ENCODE measurements around the gene HIPK1.
A peak's percentile ranks its signal among the peaks of the same experiment; 100 is the strongest.
"Not testable (repeated sequence)": the region's sequence is repeated elsewhere in the genome, so short reads cannot be mapped to it uniquely, and the experiment has no call there.

Gene HIPK1

DNA sequence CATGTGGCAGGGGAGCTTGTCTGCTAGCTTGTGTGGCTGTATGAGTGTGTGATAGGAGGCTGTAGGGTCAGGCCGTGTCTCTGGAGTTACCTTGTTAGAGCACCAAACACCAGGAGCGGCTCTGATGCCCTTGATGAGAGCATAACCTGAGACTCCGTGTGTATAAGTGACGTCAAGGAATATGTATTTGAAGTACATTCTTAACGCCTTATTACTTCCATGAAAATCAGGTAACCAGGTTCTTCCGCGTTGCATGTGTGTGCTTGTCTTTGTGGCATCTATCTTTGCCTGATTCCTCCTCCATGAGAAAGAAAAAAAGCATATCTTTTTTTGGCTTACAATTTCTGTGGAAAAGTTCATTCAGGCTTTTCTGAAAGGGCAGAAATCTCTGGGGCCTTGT, 54.7 kb downstream of the HIPK1 start:
- no peak for DNase-seq

DNA sequence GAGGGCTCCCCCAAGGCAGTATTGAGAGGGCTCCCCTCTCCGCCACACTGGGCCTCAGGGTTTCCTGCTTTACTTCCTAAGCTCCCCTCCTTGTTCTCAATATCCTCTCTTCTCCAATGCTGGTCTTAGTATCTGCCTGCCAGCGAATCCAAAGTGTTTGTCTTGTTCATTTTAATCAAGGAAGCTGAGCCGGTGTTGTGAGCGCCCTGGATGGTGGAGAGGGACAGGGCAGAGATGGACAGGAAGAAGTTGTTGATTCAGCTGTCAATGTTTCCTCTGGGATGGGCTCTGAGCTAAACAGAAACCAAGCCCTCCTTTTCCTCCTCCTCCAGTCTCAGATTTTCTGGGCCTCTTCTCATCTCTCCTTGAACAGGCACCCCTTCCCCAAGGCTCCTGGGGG, 55.6 kb downstream of the HIPK1 start:
- no peak for DNase-seq

DNA sequence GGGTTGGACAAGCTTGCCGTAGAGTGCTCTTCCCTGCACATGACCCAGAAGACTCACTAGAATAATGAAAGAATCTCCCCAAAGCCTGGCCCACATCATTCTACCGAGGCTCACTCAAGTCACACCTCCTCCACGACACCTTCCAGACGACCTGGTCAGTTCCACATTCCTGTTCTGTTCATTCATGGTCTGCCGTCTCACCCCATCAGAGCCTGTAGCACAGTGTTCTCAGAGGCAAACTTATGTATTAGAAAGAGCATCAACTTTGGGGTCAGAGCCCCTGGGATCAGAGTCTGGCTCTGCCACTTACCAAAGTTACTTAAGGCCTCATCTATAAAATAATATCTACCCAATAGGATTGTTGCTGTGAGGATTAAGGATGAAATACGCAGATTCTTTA, 57.7 kb downstream of the HIPK1 start:
- no peak for DNase-seq

DNA sequence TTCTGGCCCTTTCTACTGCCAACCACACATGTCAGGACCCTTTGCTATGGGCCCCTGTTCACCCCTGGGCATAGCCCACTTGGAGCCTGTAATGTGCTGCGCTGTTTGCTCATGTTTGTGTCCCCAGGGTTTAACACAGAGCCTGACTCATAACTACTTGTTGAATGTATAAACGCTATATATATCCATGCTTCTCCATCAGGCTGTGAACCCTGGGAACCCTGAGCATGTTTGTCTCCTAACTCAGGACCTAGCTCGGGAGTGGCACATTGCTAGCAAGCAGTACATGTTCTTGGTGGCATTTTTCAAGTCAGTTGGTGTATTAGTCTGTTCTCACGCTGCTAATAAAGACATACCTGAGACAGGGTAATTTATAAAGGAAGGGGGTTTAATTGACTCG, 58.1 kb downstream of the HIPK1 start:
- DNase-seq, result no peak

DNA sequence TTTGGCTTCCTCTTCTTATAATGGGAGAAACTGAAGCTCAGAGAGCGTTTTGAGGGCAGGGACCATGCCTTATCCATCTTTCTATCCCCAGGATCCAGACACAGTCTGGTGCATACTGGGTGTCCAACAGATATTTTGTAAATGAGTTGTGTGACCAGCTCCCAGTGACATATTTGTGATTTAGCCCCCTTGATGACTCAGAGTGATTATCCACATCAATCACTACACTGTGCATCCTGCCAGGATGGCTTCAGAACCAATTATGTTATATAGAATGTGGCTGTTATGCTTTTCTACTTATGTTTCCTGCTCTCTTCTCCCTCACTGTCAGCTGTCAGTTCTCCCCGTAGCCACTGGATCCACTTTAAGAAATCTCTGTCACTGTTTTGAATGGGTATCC, 61.4 kb downstream of the HIPK1 start:
- DNase-seq, result no peak

DNA sequence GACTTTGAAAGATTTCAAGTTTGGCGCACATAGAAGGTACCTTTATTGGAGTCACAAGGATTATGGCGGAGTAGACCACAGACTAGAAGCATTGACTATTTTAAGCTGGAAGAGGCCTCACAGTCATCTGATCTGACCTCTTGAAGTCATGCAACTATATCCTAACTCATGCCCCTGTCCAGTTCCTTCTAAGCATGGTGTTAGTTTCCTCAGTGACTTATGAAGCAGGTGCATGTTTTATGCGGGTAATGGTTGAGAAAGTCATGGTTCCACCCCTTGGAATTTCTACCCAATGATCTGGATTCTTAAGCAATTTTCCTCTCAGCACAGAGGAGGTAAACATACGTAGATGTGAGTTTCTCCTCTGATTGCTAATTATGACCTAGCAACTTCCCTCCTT, 61.8 kb downstream of the HIPK1 start:
- no peak for DNase-seq

DNA sequence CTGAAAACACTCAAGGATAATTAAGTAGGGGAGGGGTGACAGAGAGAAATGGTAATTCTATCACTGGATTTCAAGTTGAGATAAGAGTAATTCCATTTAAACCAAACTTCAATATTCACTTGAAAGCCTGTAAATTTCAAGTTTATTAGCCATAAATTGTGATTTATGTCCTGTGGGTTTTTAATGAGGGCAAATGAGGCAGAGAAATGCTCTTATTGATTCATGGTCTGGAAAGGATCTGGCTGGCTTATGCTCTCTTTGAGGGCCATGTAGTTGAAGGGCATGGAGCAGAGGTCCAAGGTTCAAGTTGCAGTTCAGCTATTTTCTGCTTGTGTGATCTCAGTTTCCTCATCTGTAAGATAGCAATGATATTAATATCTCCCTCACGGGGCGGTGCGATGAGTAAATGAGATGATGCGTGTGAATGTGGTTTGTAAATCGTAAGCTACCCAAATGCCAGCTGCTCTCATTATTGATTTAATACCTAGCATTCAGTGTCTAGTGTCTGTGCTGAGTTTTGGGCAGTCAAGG, 62.4 kb downstream of the HIPK1 start:
- no peak for DNase-seq

DNA sequence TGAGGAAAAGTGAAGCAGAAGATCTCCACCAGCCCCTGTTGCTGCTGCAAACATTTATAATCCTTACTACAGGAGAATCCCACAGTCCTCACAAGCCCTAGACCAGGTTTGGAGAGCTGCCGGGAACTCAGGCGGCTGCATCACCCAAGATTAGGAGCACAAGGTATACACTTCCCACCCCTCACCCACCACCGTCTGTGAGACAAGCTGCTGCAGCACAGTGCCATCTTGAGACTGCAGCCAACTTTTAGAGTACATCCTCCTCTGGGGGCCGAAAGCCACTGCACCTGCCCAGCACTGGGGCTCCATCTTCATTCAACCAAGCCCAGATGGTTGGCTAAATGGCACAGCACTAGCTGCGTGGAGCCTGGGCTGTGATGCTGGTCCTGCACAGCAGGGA, 63.9 kb downstream of the HIPK1 start:
- DNase-seq, result no peak

DNA sequence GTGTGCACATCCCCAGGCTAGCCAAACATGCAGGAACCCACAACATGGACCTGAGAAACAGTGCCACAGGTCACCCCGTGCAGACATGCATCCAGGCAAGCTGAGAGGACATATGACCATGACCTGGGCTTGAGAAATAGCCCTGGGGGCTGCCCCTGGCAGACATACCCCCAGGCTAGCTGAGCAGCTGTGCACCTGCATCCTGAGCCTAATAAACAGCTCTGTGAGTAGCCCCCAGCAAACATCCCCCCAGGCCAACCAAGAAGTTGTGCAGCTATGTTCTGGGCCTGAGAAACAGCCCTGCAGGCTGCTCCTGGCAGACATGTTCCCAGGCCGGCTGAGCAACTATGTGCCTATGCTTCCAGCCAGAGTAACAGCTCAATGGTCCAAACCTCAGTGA, 64.6 kb downstream of the HIPK1 start:
- DNase-seq, result no peak

DNA sequence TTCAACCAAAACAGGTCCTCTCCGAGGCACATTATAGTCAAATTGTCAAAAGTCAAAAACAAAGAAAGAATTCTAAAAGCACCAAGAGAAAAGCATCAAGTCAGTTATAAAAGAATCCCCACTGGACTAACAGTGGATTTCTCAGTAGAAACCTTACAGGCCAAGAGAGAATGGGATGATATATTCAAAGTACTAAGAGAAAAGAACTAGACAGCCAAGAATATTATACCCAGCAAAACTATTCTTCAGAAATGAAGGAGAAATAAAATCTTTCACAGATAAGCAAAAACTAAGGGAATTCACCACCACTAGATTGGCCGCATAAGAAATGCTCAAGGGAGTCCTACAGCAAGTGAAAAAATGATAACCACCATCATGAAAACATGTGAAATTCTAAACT, 66.3 kb downstream of the HIPK1 start:
- DNase-seq, result no peak

DNA sequence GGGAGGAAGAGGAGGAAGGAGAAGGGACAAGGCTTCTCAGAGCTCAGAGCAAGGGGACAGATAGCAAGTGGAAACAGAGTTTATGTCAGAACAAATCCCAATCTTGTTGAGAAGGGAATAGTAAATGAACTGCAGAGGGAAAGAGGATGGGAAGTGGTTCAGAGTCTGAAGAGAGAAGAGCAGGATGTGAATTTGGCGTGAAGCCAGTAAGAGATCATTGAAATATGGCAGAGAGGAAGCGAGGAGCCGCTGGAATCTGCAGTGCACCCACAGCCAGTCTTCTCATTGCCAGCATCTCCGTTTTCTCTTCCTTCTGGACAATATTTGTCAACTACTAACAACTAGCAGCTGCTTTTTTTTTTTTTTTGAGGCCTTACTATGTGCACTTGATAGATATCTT, 69.2 kb downstream of the HIPK1 start:
- no peak for DNase-seq

DNA sequence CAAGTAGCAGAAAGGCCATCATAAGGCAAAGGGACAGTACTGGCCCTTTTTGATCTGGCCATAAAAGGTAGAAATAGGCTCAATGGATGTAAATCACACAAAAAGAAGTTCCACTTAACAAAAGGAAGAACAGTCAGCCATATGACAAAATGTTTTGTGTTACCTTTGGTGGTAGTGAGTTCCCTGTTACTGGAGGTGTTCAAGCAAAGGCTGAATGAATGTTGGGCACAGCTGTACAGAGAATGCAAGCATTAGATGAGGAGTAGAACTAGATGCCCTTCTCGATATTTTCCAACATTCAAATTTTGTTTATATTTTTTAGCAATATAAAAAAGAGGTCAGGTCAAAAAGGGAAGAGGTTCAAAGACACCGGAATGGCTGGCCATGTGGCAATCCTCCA, 70.1 kb downstream of the HIPK1 start:
- no peak for DNase-seq

DNA sequence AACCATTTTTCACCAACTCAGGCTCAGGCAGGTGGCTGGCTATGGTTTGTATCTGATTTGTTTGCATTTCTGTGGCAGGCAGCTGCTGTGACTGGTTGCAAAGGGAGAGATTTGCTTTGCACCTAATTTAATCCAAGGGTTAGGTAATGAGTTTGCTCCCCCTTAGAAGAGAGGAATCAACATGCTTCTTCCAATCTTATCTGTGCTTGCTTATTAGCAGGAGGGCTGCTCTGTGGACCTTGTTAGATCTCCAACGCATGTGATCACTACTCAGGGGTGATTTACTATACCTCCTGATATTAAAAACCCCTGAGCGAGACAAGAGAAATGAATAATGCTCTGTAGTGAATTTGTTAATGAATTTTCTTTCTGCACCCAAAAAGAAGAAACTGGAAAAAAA, 70.7 kb downstream of the HIPK1 start:
- no peak for DNase-seq

DNA sequence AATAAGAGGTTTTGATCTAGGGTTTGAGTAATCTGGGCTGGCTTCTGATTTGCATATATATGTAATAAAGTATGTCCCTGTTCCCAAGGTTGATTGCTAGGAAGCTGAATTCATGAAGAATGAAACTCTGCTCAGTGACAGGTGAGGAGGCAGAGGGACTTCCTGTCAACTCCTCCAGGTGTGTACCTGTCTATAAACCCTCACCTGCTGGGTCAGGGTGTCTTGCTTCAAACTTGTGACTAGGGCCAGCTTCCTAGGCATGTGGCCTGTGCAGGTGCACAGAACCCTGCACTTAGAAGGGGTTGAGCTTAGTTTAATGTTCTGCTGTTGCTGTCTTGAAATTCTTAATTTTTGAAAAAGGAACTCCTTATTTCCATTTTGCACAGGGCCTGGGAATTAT, 71.3 kb downstream of the HIPK1 start:
- DNase-seq, result no peak

DNA sequence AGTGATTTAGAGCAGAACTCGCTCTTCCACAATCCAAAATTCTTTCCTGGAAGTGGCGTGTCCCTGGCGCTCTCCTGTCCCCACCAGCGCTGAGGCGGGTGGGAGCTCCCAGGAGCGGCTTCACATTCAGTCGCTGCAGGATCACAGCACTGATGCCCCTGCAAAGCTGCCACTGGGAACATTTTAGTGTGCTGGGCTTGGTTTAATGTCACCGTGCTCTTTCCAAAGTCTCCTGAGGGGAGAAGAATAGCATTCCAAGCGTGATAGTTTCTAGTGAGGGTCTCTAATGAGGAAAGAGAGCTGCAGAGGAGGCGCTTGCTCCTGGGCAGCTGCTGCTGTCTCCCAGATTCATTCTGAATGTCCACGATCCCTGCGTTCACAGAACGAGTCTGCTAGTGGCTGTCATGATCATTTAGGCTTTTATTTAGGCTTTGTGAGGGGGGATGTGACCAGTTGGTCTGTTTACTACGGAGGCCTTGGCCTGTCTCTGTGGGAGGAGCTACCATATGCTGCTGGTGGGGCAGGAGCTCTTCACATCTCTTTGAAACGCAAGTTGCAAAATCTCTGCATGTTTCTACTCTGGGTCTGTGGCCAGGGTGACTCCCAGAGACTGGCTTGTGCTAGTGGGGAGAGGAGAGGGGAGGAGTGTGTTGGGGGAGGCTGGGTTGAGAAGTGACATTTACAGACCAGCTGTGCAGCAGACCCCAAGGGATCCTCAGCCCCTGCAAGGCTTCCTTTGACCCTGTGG, 73.5 kb downstream of the HIPK1 start:
- DNase-seq, result peak; percentile 56

DNA sequence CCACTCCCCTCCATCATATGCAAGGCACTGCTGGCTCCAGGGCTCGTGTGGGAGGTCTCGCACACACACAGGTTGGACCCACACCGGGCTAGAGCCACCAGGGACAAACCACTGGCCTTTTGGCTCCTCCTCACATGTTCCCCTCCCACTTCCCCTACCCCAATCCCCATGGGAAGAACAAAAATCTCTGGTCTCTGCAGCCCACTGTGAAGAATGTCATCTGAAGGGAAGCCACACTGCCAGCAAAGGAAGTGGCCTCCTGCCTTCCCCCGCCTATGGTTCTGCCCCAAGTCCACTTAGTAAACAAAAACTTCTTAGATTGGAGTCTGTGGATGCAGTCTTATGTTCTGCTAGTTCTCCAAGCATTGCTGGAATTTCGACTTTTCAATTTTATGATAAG, 74.3 kb downstream of the HIPK1 start:
- peak; percentile 57 for DNase-seq

DNA sequence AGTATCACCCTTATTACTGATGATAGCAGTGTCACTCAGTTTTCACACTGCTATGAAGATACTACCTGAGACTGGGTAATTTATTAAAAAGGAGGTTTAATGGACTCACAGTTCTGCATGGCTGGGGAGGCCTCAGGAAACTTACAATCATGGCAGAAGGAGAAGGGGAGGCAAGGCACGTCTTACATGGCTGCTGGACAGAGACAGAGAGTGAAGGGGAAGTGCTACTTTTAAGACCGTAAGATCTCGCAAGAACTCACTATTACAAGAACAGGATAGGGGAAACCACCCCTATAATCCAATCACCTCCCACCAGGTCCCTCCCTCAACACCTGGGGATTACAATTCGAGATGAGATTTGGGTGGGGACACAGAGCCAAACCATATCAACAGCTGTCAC, 77.7 kb downstream of the HIPK1 start:
- DNase-seq, result not testable (repeated sequence)

DNA sequence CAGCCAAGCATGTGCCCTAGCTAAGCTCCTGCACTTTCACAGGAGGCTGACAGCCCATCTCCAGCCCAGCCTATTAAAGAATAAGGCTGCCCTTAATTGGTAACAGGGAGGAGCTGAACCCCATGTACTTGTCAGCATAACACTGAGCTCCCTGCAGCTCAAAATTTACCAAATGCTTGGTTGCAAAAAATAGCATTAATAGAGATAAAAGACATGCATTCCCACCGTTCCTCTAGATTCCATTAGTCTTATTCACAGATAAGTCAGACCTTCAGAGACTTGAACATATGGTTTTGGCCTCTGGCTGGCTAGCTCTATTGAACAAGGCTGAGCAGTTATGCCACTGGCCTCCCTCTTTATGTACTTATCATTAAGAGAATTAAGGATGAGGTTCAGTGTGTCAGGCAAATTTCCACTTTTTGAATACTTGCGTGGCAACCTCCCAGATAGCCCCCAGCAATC, 79.4 kb downstream of the HIPK1 start:
- no peak for DNase-seq

DNA sequence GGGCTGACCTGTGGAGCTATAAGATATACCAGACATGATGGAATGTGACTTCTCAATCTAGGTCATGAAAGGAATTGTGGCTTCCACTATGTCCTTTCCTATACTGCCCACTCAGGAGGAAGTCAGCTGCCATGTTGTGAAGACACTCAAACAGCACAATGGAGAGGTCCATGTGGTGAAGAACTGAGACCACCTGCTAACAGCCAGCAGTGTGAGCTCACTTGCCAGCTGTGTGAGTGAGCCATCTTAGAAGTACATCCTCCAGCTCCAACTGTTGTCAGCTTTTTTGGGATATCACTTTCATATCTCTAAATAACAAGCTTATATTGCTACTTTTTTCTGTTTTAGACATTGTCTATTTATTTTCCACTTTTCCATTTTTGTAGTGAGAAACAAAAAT, 79.9 kb downstream of the HIPK1 start:
- DNase-seq, result no peak

DNA sequence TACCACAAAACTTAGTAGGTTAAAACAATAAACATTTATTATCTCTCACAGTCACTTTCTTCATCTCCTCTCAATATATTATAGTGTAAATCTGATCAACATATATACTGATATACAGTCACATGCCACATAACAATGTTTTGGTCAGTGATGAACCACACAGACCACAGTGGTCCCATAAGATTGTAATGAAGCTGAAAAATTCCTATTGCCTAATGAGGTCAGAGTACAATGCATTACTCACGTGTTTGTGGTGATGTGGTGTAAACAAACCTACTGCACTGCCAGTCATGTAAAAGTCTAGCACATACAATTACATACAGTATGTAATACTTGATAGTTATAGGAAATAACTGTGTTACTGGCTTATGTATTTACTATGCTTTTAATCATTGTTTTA, 80.3 kb downstream of the HIPK1 start:
- DNase-seq, result no peak

DNA sequence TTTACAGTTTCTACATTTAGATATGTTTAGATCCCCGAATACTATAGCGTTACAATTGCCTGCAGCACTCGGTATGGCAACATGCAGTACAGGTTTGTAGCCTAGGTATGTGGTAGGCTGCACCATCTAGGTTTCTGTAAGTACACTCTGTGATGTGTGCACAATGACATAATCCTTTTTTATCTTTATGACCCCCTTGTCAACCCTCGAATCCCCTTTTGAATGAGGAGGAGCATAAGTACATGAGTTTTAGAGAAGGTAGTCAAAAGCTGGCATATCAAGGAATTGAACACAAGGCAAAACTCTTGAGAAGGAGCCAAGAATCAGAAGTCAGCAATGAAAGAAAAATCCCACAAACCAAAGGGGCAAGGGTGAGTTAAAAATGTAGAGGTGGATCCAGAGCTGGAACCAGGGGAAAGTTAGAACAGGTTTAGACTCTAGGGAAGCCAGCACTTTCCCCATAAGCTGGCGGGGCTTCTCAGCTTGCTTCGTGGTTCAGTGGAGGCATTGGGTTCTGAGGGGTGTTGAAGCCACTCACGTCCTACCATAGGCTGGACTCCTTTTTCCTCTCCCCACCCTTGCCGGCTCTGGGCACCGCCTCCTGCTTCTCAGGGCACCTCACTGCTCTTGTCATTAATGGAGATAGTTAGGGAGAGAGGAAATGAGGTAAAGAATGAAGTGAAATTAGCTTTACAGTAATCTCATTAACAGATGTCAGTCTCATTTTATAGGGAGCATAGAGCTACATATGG, 81.5 kb downstream of the HIPK1 start:
- no peak for DNase-seq

DNA sequence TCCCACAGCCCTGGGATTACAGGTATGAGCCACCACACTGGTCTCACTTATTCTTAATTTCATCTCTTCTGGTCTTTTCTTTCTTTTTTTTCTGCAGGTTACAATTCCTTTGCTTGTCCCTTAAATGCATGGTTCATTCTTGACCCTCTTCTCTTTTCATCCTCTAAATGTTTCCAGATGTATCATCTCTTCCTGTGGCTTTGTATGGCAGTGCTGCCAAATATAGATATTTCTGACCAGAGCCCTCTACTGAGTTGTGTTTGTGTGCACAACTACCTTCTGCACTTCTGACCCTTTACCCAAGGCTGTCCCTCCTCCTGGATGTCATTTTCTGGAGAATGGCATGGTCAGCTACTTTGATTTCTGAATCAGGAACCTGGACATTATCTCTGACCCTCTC, 82.7 kb downstream of the HIPK1 start:
- no peak for DNase-seq

DNA sequence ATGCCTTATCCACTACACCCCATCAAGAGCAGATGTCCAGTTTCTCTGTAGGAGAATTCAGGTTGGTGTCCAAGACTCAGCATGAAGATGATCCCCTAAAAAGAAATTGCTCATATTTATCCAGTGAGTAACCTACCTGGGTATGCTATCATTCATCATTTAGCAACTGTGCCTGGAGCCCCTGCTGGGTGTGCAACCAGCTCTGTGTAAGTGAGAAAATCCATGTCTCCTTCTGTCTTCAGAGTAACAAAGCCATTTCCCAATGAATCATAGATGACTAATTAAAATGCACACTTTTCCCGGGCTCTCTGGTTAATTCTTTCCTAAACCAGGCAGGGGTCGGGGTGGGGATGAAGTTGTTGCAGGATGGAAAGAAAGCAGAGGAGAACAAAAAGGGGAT, 86.0 kb downstream of the HIPK1 start:
- DNase-seq, result no peak

DNA sequence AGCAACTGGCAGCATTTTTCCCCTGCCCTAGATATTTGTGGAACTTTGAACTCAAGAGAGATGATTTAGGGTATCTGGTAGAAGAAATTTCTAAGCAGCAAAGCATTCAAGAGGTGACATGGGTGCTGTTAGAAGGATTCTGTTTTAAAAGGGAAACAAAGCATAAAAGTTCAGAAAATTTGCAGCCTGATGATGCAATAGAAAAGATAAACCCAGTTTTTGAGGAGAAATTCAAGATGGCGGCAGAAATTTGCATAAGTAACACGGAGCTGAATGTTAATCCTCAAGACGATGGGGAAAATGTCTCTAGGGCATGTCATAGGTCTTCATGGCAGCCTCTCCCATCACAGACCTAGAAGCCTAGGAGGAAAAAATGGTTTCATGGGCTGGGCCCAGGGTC, 90.6 kb downstream of the HIPK1 start:
- DNase-seq, result not testable (repeated sequence)

Data from left hindlimb (tissue), 1 donor.